Ectodermal cell (in vitro differentiated cells): ENCODE data around the gene CRCP.

ENCODE experiments used
- H3K27ac ChIP-seq: 2 replicates; pipeline ENCODE4 v1.7.0; 2013; ENCODE audit warnings: mild to moderate bottlenecking, low read depth, low read length; ENCODE audit not compliant: insufficient read depth, poor library complexity, severe bottlenecking
- H3K27me3 ChIP-seq: 2 replicates; pipeline ENCODE4 v1.7.0; 2013; ENCODE audit warnings: mild to moderate bottlenecking, low read length; ENCODE audit not compliant: insufficient read depth, control insufficient read depth, poor library complexity, severe bottlenecking
- H3K36me3 ChIP-seq: one replicate; pipeline ENCODE4 v1.7.0; 2013; ENCODE audit warnings: low read length; ENCODE audit not compliant: control insufficient read depth, insufficient read depth
- H3K4me1 ChIP-seq: one replicate; pipeline ENCODE4 v1.7.0; 2013; ENCODE audit warnings: low read length; ENCODE audit not compliant: control insufficient read depth, insufficient read depth
- H3K4me3 ChIP-seq: 2 replicates; pipeline ENCODE4 v1.7.0; 2013; ENCODE audit warnings: low read depth, low read length, control low read depth; ENCODE audit not compliant: insufficient read depth
- H3K9me3 ChIP-seq: 2 replicates; pipeline ENCODE4 v1.7.0; 2013; ENCODE audit warnings: mild to moderate bottlenecking, low read length, moderate library complexity; ENCODE audit not compliant: control insufficient read depth
- WGBS, 2 experiments: methylation state at CpG; one replicate each; pipeline ENCODE4 v1.1.7; 2013; ENCODE audit warnings: missing lambda C conversion rate in 2 of 2; 5-methylcytosine and 5-hydroxymethylcytosine counted together

CRCP gene

GRCh38 chr7:66188645-66189044 is 74.0 kb downstream of the CRCP start:
- no peaks in the 10 kb centered on the region for H3K27me3 ChIP-seq
- no peak overlapping the region for H3K4me3 ChIP-seq
- H3K4me1 ChIP-seq, result no peaks in the 10 kb centered on the region
- no peaks in the 10 kb centered on the region for H3K36me3 ChIP-seq
- H3K27ac ChIP-seq, result no peak overlapping the region
- 90 to 91% methylated on average over 2 of the region's 2 CpGs for WGBS, 2 experiments
- H3K9me3 ChIP-seq, result no peaks in the 10 kb centered on the region

- H3K27me3 ChIP-seq, result no peaks in the 10 kb centered on the region
- no peaks in the 10 kb centered on the region for H3K36me3 ChIP-seq
- H3K9me3 ChIP-seq, result no peaks in the 10 kb centered on the region
- WGBS, 2 experiments, result 88 to 91% methylated on average over 7 of the region's 7 CpGs
- H3K4me1 ChIP-seq, result no peaks in the 10 kb centered on the region
- no peak overlapping the region for H3K27ac ChIP-seq
- no peak overlapping the region for H3K4me3 ChIP-seq
These were observed 75.3 kb downstream of the CRCP start for GRCh38 chr7:66189695-66190503.

- Histone ChIP-seq H3K9me3 (no peaks in the 10 kb centered on the region), H3K27ac (no peak overlapping the region), H3K36me3 (no peaks in the 10 kb centered on the region), H3K27me3 (no peaks in the 10 kb centered on the region), H3K4me1 (no peaks in the 10 kb centered on the region), H3K4me3 (no peak overlapping the region)
- WGBS, 2 experiments, result 93 to 96% methylated on average over 5 of the region's 5 CpGs
These were observed 75.8 kb downstream of the CRCP start for GRCh38 chr7:66190504-66190857.

- no peak overlapping the region for H3K27ac ChIP-seq
- H3K36me3 ChIP-seq, result no peaks in the 10 kb centered on the region
- no peaks in the 10 kb centered on the region for H3K9me3 ChIP-seq
- H3K4me1 ChIP-seq, result no peaks in the 10 kb centered on the region
- H3K4me3 ChIP-seq, result no peak overlapping the region
- WGBS, 2 experiments, result 83 to 89% methylated on average over 5 to 6 of the region's 6 CpGs
- H3K27me3 ChIP-seq, result no peaks in the 10 kb centered on the region
These were observed 78.6 kb downstream of the CRCP start for GRCh38 chr7:66193146-66193725.

- Histone ChIP-seq H3K27me3 (no peaks in the 10 kb centered on the region), H3K4me1 (no peaks in the 10 kb centered on the region)
- 91 to 94% methylated on average over 2 of the region's 2 CpGs for WGBS, 2 experiments
These were observed 83.8 kb downstream of the CRCP start for GRCh38 chr7:66198469-66198868.

GRCh38 chr7:66198956-66199355 is 84.3 kb downstream of the CRCP start:
- Histone ChIP-seq H3K27ac (no peak overlapping the region), H3K4me1 (no peaks in the 10 kb centered on the region), H3K36me3 (no peaks in the 10 kb centered on the region), H3K9me3 (no peaks in the 10 kb centered on the region), H3K27me3 (peaks cover 2% of the 10 kb centered on the region), H3K4me3 (no peak overlapping the region)
- 88 to 90% methylated on average over 4 of the region's 4 CpGs for WGBS, 2 experiments

More at GRCh38 chr7:66198469-66198868, 83.8 kb downstream of the CRCP start:
- Histone ChIP-seq H3K27ac (no peak overlapping the region), H3K36me3 (no peaks in the 10 kb centered on the region), H3K9me3 (no peaks in the 10 kb centered on the region), H3K4me3 (no peak overlapping the region)

- Histone ChIP-seq H3K4me3 (no peak overlapping the region), H3K36me3 (no peaks in the 10 kb centered on the region), H3K27ac (no peak overlapping the region), H3K27me3 (peaks cover 5% of the 10 kb centered on the region), H3K9me3 (no peaks in the 10 kb centered on the region), H3K4me1 (peaks cover 6% of the 10 kb centered on the region)
- WGBS, 2 experiments, result 86 to 91% methylated on average over 8 of the region's 8 CpGs
These were observed 87.8 kb downstream of the CRCP start for GRCh38 chr7:66202441-66202840.
